LNCaP clone FGC (cell line): ENCODE measurements around the gene CDR2.

Source experiments
- DNase-seq: peaks from one replicate; pipeline ENCODE4 v3.0.0-alpha.2; 2011; ENCODE audit warnings: low read depth
- H3K4me3 ChIP-seq: 2 replicates; pipeline ENCODE4 v1.5.1; 2011; ENCODE audit warnings: mild to moderate bottlenecking, low read depth, low read length, control low read depth
- TF ChIP-seq, protein P1 (sequence below): IDR thresholded peaks from 2 replicates; pipeline ENCODE4 v1.5.1; 2012; ENCODE audit warnings: mild to moderate bottlenecking; ENCODE audit not compliant: control insufficient read depth, insufficient read depth; ENCODE audit errors: extremely low read depth

The CDR2 gene

DNA sequence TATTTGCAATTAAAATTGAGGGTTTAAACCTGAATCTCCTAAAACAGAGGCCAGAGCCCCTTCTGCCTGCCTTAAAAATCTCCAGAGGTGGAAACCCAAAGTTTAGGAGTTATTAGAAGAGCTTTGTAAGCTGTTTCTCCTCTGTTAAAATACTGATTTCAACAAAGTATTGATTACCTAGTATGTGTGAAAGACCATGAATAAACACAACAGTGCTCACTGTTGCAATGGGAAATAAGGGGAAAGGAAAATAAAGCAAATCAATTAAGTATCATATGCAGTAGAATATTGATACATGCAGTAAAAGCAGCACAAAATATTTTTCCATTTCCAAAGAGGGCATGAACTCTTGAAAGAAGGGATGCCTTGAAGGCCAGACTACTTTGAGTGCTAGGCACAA, 14.7 kb downstream of the CDR2 start:
- no peak overlapping the region for H3K4me3 ChIP-seq
- TF ChIP-seq, protein P1, sequence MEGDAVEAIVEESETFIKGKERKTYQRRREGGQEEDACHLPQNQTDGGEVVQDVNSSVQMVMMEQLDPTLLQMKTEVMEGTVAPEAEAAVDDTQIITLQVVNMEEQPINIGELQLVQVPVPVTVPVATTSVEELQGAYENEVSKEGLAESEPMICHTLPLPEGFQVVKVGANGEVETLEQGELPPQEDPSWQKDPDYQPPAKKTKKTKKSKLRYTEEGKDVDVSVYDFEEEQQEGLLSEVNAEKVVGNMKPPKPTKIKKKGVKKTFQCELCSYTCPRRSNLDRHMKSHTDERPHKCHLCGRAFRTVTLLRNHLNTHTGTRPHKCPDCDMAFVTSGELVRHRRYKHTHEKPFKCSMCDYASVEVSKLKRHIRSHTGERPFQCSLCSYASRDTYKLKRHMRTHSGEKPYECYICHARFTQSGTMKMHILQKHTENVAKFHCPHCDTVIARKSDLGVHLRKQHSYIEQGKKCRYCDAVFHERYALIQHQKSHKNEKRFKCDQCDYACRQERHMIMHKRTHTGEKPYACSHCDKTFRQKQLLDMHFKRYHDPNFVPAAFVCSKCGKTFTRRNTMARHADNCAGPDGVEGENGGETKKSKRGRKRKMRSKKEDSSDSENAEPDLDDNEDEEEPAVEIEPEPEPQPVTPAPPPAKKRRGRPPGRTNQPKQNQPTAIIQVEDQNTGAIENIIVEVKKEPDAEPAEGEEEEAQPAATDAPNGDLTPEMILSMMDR = no peak
- DNase-seq = no peak

- no peak overlapping the region for H3K4me3 ChIP-seq
- TF ChIP-seq, protein P1 = no peak
- no peak for DNase-seq
Measured at GRCh38 chr16:22358000-22358399, 16.4 kb downstream of the CDR2 start.

DNA sequence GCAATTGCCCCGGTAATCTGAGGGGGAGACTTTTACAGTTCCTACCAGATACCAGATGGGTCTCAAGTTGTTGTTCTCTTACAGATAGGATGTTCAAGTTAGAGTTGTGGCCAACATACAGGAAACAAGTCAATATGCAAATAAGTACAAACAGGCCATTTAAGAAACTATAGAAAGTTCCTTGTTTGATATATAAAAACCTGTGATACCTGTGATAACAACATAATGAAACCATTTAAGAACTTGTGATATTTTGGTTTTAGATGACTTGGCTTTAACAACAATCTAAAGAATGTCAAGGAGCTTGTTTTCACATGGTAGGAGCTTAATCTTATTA, 16.8 kb downstream of the CDR2 start:
- DNase-seq = no peak
- TF ChIP-seq, protein P1 = no peak
- no peak overlapping the region for H3K4me3 ChIP-seq

- TF ChIP-seq, protein P1 = no peak
- DNase-seq = no peak
Measured at GRCh38 chr16:22356930-22357634, 17.3 kb downstream of the CDR2 start.

GRCh38 chr16:22355487-22355908, 18.9 kb downstream of the CDR2 start:
- TF ChIP-seq, protein P1 = no peak
- no peak overlapping the region for H3K4me3 ChIP-seq
- no peak for DNase-seq

More at GRCh38 chr16:22356930-22357634, 17.3 kb downstream of the CDR2 start:
- H3K4me3 ChIP-seq = no peak overlapping the region

- TF ChIP-seq, protein P1 = no peak
- DNase-seq = no peak
- no peak overlapping the region for H3K4me3 ChIP-seq
Measured at GRCh38 chr16:22353933-22354541, 20.4 kb downstream of the CDR2 start.
